Central memory CD8-positive, alpha-beta T cell (primary cell): Measurements from ENCODE around the gene PCBP3.

Source experiments
- ATAC-seq: fragments of 150-1000 bp; cut with Tn5 transposase; replicated peaks from 2 replicates; pipeline ENCODE4 v1.10.0; 2022; ENCODE audit warnings: mild to moderate bottlenecking, moderate FRiP score, moderate number of reproducible peaks; ENCODE audit not compliant: poor library complexity, severe bottlenecking; ENCODE audit errors: extremely low read depth
- DNase-seq, 2 donors: peaks; one replicate each; pipeline ENCODE4 v3.0.0; 2021; ENCODE audit warnings: low spot score in 2 of 2
- H3K27ac Mint-ChIP-seq: one replicate; pipeline ENCODE4 v1.8.0; 2022; ENCODE audit warnings: low read depth, mild to moderate bottlenecking, moderate library complexity, mixed read lengths
- H3K27me3 Mint-ChIP-seq: one replicate; pipeline ENCODE4 v1.8.0; 2022; ENCODE audit warnings: mixed read lengths
- H3K36me3 Mint-ChIP-seq: one replicate; pipeline ENCODE4 v1.8.0; 2022; ENCODE audit warnings: mild to moderate bottlenecking, moderate library complexity, mixed read lengths; ENCODE audit not compliant: insufficient read depth
- H3K4me1 Mint-ChIP-seq: one replicate; pipeline ENCODE4 v1.8.0; 2022; ENCODE audit warnings: mixed read lengths
- H3K4me3 Mint-ChIP-seq: one replicate; pipeline ENCODE4 v1.8.0; 2022; ENCODE audit warnings: mild to moderate bottlenecking, moderate library complexity, mixed read lengths
- H3K9me3 Mint-ChIP-seq: one replicate; pipeline ENCODE4 v1.8.0; 2022; ENCODE audit warnings: mixed read lengths

Gene PCBP3

DNA sequence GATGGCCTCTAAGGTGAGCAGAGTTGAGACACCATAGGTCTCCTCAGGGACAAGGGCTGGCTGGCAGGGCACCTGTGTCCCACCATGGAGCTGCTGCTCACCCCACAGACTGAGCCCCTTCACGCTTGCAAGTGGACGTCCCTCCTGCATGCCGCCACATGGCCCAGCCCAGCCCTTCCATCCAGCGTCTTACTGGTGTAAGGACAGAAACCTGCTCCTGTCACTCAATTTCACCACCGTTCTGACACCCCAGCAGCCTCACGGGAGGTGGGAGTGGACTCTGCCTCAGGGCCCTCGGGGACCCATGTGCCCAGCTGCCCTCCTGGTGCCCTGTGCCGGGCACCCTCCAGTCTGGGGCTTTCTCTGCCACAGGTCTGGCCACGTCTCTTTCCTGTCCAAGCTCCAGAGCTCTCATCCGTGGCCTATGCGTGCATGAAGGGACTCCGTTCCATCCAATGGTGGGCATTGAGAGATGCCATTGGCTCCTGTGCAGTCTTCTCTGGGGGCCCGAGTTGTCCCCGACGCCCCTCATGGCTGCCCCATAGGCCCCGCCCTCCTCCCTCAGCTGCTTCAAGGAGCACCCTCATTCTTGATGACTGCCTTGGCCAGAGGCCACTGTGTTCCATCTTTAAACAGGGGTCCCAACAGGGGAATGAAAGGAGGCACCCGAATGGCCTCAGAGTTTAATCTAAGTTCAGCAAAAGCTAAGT lies 295.4 kb downstream of the PCBP3 start:
- no peaks in the 10 kb centered on the region for H3K36me3 Mint-ChIP-seq
- DNase-seq: no peak
- H3K27me3 Mint-ChIP-seq: peaks cover 15% of the 10 kb centered on the region
- no peak overlapping the region for H3K4me3 Mint-ChIP-seq
- no peaks in the 10 kb centered on the region for H3K4me1 Mint-ChIP-seq
- H3K27ac Mint-ChIP-seq: no peak overlapping the region
- H3K9me3 Mint-ChIP-seq: no peaks in the 10 kb centered on the region
- no peak for ATAC-seq

DNA sequence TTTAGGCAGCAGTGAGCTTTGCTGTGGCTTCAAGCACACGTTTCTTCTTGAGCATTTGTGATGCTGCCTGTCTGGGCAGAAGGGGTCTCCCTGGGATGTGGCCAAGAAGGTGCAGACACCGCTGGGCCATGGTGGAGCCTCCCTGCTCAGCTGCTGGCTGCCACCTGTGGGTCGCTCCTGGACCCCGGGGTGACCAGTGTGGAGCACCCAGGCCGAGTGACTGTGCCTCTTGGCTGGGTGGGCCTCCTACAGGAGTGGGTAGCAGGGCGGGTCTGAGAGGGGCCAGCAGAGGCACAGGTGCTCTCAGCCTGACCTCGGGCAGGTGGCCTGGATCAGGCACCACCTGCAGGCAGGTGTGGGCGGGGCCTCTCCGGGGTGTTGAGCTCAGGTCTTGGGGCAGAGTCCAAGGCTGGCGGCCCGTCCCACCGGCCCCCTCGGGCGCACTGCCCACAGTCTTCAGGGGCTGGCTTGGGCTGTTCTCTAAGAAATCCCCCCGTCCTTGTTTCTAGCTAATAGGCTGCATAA lies 296.1 kb downstream of the PCBP3 start:
- no peaks in the 10 kb centered on the region for H3K4me1 Mint-ChIP-seq
- H3K4me3 Mint-ChIP-seq: no peak overlapping the region
- no peaks in the 10 kb centered on the region for H3K36me3 Mint-ChIP-seq
- H3K9me3 Mint-ChIP-seq: no peaks in the 10 kb centered on the region
- no peak for ATAC-seq
- DNase-seq: no peak
- H3K27ac Mint-ChIP-seq: no peak overlapping the region
- peaks cover 15% of the 10 kb centered on the region for H3K27me3 Mint-ChIP-seq

DNA sequence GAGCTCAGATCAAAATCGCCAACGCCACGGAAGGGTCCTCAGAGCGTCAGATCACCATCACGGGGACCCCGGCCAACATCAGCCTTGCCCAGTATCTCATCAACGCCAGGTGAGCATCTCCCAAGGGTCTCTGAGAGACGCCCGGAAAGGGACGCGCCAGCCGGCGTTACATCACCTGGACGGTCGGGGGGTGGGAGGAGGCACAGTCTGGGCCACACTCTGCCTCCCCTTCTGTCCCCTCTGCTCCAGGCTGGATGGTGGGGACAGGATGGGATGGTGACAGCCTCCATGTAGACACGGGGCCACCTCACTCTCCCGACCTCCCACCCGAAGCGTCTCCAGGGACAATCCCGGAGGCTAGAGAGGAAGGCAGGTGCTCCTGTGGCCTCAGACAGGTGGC lies 296.6 kb downstream of the PCBP3 start:
- DNase-seq: no peak
- Mint-ChIP-seq H3K4me1 (no peaks in the 10 kb centered on the region), H3K9me3 (no peaks in the 10 kb centered on the region), H3K27me3 (peaks cover 15% of the 10 kb centered on the region), H3K4me3 (no peak overlapping the region), H3K27ac (no peak overlapping the region), H3K36me3 (no peaks in the 10 kb centered on the region)
- no peak for ATAC-seq

DNA sequence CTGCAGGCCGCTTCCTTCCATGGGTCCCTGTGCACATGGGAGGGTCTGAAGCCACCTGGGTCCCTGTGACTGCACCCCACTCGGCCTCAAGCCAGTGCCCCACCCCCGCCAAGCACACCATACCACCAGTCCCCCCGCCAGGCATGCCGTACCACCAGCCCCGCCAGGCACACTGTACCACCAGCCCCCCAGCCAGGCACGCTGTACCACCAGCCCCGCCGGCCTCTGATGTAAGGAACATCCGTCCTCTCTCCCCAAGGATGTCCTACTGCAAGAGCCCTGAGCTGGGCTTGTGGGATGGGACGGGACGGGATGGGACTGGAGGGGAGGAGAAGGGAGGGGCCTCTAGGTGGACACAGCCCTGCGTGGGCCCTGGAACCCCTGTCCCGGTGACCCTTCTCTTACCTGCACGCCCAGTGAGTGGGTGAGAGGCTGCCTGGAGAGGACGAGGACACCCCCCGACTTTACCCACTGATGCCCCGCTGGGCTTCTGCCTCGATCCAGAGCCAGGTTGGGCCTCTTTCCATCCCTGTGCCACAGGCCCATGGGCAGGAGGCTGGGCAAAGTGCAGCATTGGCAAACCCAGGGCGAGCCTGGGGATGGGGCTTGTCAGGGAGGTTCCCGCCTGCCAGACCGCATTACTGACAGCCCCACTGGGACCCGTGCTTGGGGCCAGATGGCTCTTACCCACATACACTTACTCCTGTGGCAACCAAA lies 297.3 kb downstream of the PCBP3 start:
- Mint-ChIP-seq H3K27ac (no peak overlapping the region), H3K36me3 (no peaks in the 10 kb centered on the region), H3K4me1 (no peaks in the 10 kb centered on the region), H3K27me3 (peaks cover 15% of the 10 kb centered on the region), H3K9me3 (no peaks in the 10 kb centered on the region), H3K4me3 (no peak overlapping the region)
- ATAC-seq (no peak), DNase-seq (no peak)

DNA sequence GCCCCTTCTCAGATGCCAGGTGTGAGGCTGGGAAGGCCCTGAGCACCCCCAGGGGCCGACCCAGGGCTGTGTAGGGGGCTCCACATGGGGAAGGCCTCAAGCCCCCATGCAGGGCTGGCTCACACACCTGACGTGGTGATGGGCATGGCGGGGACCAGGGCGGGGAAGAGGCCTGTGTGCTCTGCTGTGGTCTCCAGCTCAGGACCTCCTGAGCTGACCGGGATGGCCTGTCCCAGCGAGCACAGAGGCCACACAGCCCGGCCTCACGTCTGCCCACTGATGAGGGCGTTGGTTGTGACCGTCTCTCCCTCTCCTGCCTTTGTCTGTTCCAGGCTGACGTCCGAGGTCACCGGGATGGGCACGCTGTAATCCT lies 297.8 kb downstream of the PCBP3 start:
- H3K27me3 Mint-ChIP-seq: peaks cover 15% of the 10 kb centered on the region
- H3K4me3 Mint-ChIP-seq: no peak overlapping the region
- ATAC-seq (no peak), DNase-seq (no peak)
- no peaks in the 10 kb centered on the region for H3K4me1 Mint-ChIP-seq
- H3K27ac Mint-ChIP-seq: no peak overlapping the region
- no peaks in the 10 kb centered on the region for H3K9me3 Mint-ChIP-seq
- no peaks in the 10 kb centered on the region for H3K36me3 Mint-ChIP-seq

DNA sequence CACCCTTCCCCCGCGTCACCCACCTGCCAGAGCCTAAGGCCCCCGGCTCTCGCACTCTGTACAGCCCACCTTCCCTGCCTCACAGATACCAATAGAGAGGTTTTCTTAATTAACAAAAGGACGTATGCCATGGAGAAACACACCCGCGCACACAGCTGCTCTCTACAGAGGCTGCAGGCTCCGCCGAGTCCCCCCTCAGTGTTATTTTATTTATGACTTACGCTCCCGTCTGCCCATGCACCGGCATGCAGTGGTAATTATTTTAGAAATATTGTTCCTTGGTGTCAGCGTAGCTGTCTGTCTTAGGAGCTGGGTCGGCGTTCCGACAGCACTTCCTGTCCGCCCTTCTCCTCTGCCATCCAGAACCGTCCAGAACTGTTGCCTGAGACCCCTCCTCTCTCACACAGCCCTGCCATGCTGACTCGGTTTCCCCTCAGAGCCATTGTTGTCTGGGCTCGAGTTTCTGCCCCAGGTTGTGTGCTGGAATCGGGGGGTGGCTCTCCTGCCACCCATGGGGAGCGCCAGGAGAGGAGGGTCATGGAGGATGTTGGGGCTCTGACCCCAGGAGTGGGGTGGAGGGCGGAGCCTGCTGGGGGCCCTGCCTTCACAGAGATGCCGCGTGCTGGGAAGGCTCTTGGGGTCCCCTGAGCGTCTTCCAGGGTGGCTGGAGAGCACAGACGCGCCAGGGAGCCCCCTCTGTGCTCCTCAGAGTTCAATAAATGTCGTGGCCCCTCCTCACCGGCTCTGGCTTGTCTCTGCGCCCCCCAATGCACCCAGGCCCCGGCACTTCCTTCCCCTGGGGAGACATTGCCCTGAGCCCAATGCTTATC lies 298.4 kb downstream of the PCBP3 start:
- DNase-seq (no peak), ATAC-seq (no peak)
- H3K27ac Mint-ChIP-seq: no peak overlapping the region
- no peaks in the 10 kb centered on the region for H3K36me3 Mint-ChIP-seq
- no peaks in the 10 kb centered on the region for H3K9me3 Mint-ChIP-seq
- H3K27me3 Mint-ChIP-seq: peaks cover 15% of the 10 kb centered on the region
- H3K4me3 Mint-ChIP-seq: no peak overlapping the region
- H3K4me1 Mint-ChIP-seq: no peaks in the 10 kb centered on the region

DNA sequence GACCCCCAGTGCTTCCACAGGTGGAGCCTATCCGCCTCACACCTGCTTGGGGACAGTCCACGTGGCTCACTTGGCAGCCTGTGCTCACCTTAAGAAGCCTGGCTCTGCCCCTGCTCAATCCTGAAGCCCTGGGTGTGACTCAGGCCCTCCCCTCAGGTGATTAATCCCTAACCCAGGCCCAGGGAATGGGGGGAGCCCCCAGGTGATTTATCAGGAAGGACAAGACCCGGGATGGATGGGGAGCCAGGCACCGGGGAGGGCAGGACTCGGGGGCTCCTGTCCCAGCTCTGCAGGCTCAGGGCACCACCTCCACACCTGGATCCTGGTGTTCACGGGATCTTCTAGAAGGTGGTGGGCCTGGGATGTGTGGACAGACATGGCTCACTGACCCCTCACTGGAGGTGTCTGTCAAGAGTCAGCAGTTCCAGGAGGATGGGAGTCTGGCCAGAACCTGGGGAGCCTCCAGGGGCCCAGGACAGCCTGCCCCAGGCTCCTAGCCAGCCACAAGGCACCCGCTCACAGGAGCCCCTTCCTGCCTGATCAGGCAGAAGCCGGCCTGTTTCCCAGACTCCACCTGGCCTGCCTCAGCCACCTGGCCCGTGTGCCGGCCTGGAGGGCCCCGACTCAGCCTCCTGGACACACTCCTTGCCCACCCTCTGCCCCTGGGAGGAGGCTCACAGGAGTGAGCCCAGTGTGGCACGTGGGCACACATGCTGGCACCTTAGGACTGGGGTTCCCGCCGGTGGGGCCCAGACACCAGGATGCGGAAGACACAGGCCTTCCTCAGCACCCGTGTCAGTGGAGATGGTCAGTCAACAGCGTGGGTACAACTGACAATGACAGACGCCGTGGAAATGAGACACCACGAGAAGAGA lies 299.5 kb downstream of the PCBP3 start:
- ATAC-seq: no peak
- H3K4me1 Mint-ChIP-seq: no peaks in the 10 kb centered on the region
- H3K36me3 Mint-ChIP-seq: no peaks in the 10 kb centered on the region
- H3K27me3 Mint-ChIP-seq: peaks cover 16% of the 10 kb centered on the region
- DNase-seq: no peak
- no peaks in the 10 kb centered on the region for H3K9me3 Mint-ChIP-seq
- no peak overlapping the region for H3K4me3 Mint-ChIP-seq
- H3K27ac Mint-ChIP-seq: no peak overlapping the region

DNA sequence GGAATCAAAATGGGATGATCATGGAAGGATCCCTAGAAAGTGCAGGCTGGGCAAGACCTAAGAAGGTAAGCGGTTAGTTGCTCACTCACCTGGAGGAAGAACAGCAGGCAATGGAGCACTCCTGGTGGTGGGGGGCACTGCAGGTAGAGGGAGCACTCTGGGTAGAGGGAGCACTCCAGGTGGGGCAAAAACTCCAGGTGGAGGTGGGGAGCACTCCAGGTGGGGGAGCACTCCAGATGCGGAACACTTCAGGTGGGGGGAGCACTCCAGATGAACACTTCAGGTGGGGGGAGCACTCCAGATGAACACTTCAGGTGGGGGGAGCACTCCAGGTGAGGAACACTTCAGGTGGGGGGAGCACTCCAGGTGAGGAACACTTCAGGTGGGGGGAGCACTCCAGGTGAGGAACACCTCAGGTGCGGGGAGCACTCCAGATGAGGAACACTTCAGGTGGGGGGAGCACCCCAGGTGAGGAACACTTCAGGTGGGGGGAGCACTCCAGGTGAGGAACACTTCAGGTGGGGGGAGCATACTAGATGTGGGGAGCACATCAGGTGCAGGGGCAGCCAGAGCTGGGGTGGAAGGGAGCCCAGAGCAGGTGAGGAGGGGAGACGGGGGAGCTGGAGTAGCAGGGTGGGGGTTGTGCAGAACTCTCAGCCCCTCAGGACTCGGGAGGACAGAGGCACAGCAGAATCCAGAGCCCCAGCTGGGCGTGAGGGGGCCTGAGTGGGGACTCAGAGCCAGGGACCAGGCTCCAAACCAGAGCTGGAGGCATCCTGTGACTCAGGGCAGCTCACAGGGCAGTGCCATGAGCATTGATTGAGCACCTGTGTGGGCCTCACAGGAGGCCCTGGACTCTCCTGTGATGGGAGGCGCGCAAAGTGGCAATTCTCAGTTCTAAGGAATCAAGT lies 300.4 kb downstream of the PCBP3 start:
- H3K36me3 Mint-ChIP-seq: no peaks in the 10 kb centered on the region
- no peaks in the 10 kb centered on the region for H3K4me1 Mint-ChIP-seq
- no peak for DNase-seq
- ATAC-seq: no peak
- H3K27ac Mint-ChIP-seq: no peak overlapping the region
- H3K27me3 Mint-ChIP-seq: peaks cover 25% of the 10 kb centered on the region
- H3K9me3 Mint-ChIP-seq: no peaks in the 10 kb centered on the region
- no peak overlapping the region for H3K4me3 Mint-ChIP-seq

DNA sequence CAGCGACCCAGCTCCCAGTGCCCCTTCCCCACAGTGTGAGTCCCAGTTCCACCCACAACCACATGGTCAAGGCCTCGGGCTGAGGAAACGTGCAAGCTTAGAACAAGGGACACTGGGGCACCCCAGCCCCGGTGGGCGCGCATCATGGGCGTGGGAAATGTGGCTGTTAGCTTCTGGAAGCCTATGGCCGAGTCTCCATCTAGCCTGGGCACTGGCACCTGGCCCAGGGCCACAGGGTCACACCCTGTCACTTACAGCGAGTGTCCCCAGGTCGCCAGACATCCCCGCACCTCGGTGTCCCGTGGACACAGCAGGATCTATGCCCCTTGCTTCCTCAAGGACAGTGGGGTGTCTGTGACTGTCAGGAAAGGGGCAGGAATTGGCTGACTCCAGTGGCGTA lies 301.1 kb downstream of the PCBP3 start:
- DNase-seq (no peak), ATAC-seq (no peak)
- Mint-ChIP-seq H3K9me3 (no peaks in the 10 kb centered on the region), H3K36me3 (no peaks in the 10 kb centered on the region), H3K27me3 (peaks cover 29% of the 10 kb centered on the region), H3K4me1 (no peaks in the 10 kb centered on the region), H3K4me3 (no peak overlapping the region), H3K27ac (no peak overlapping the region)

DNA sequence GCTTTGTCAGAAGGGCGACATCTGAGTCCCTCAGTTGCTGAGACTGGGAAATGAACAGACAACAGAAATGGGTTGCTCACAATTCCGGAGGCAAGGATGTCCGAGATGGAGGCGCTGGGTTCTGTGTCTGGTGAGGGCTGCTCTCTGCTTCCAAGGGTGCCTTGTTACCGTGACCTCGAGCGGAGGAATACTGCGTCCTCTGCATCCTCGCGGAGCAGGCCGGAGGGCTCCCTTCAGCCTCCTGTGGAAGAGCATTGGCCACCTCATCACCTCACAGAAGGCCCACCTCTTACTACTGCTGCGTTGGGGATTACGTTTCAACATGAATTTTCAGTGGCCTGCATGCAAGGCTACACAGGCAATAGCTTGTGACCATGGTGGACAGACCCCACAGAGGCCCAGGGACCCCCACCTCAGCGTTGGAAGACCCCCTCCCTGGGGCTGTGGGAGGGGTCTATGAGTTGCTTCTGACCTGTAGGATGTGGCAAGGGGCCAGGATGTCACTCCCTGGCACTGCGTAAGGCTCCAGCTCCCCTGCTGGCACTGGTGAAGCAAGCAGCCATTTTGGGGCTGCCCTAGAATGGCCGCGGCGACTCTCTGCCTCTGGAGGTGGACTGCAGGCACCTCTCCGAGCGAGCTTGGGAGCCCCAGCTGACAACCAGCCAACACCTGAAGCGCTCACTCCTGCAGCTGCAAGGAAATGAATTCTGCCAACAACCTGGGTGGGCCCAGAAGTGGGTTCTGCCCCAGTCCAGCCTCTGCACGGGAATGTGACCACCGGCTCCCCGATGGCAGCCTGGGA lies 301.7 kb downstream of the PCBP3 start:
- DNase-seq: no peak
- Mint-ChIP-seq H3K9me3 (no peaks in the 10 kb centered on the region), H3K27ac (no peak overlapping the region), H3K36me3 (no peaks in the 10 kb centered on the region), H3K4me3 (no peak overlapping the region), H3K27me3 (peaks cover 29% of the 10 kb centered on the region), H3K4me1 (no peaks in the 10 kb centered on the region)
- ATAC-seq: no peak

DNA sequence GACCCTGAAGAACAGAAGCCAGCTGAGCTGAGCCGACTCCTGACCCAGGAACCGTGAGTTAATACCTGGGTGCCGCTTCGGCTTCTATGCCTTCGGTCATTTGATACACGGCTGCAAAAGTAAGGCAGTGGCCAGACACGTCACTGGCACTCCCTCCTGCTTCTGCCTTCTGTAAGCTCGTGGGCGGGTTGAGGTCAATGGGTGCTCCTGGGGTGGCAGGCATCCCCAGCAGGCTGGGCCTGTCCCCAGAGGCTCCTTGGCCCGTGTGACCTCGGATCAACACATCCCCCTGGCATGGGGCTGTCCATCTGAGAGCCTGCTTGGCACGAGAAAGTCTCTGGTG lies 302.3 kb downstream of the PCBP3 start:
- DNase-seq (no peak), ATAC-seq (no peak)
- Mint-ChIP-seq H3K27ac (no peak overlapping the region), H3K4me3 (no peak overlapping the region), H3K9me3 (no peaks in the 10 kb centered on the region), H3K27me3 (peaks cover 33% of the 10 kb centered on the region), H3K36me3 (no peaks in the 10 kb centered on the region), H3K4me1 (no peaks in the 10 kb centered on the region)
